Measurements from ENCODE around the gene GYG1.

Gene GYG1

DNA sequence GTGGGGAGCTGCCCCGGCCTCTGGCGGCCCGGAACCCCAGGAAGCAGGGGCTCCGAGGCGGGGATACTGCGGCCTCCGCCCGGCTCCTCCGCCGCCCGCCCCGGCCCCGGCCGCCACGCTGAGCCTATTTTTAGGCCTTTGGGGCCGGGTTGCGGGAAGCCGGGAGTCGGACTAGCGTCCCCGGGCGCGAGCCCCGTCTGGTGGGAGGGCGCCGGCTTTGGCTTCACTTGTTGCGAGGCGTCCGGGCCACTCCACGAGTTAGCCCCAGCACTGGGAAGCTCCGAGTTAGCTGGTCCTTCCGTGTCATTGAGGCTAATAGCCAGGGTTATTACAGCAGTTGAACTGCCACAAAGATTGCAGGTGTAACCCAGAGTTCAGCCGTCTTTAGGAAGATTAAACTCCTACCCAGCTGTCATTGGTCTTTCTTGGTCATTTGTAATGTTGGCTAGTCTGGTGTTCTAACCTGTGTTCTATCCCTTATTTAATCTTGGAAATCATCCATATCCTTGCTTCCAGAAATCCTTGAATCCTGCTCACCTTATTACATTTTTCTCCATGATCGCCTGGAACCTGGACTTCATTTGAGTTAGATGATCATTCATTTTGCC, 791 bp downstream of the GYG1 start:
- DNase-seq, result peak; percentile 9

DNA sequence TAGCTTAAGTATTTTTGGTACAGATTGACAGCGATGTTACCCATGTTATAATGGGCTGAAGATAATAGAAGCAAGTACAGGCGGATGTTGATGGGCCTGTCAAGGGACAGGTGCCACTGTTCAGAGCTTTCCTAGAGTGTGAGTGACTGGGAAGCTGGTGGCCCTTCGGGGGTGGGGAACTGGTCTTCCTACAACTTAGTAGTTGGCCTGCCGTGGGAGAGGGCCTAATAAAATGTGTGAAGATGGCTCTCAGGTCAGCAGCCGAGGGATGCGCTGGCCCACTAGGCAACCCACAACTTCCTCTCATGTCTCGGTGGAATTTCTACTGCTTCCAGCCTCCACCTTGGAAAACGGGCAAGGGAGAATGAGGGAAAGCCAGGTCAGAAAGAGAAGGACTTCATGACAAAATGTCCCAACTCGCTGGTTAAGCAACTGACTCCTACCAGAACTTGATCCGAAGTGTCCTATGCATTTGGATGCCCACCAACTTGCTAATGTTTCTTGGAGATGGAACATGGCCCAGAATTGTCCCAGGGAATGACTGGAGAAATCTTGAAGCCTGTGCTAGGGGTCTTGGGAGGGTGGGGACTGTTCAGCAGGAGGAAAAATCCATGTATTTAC, 1.4 kb downstream of the GYG1 start:
- DNase-seq, result no peak

DNA sequence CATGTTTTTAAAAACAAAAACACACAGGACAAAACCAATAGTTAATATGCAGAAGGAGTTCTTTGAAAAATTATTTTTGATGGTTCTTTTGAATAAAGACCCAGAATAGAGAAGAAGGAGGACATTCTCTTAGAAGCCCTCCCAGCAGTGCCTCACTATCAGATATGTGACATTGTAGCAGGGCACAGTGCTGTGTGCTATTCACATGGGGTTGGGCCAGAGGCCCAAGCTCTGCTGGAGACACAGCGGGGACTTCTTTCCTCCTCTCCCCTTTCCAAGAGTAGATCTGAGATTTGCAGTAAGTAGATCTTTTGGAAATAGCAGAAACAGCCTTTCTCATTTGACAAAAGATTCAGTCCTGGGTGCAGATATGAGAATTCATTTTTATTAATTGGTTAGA, 6.3 kb downstream of the GYG1 start:
- DNase-seq, result no peak

DNA sequence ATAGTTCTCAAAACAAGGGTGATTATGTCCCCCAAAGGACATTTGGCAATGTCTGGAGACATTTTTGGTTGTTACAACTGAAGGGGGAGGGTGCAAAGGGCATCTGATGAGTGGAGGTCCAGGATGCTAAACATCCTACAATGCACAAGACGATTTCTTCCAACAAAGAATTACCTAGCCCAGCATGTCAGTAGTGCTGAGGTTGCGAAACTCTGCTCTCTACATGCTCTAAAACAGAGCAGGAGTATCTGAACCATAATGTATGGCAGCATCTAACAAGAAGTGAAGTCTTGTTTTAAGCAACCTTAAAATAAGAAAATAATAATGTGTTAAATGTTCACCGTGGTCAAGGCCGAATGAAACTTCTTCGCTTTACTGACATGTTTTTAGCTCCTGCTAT, 7.0 kb downstream of the GYG1 start:
- DNase-seq, result no peak

DNA sequence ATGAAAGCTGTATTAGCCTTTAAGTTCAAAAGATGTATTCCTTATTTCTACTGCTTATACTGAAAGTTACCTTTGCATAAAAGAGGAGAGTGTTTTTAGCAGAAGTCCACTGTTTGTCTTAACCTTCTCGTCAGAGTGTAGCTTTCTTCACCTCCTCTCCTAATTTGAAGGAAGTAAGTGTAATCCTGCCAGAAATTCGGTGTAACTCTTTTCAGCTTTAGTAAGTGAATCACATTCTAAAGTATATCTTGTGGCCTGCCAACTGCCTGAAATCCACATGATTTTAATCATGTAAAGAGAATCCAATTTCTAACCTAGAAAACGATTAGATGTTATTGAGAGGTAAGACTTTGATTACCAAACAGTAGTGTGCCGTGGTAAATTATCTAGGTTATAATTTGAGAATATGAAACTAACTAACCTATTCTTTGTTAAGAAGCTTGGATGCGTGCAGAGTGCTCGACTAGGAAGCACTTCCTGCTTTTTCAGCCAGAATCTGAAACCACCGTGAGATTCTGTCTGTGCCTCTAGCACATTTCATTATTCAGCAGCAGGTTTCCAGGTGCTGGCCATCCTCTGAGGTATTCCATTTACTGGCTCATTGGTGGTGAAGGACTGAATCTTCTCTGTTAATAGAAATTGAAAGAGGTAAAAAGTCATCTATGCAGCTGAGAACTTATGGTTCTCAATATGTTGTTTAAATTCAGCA, 7.5 kb downstream of the GYG1 start:
- no peak for DNase-seq

DNA sequence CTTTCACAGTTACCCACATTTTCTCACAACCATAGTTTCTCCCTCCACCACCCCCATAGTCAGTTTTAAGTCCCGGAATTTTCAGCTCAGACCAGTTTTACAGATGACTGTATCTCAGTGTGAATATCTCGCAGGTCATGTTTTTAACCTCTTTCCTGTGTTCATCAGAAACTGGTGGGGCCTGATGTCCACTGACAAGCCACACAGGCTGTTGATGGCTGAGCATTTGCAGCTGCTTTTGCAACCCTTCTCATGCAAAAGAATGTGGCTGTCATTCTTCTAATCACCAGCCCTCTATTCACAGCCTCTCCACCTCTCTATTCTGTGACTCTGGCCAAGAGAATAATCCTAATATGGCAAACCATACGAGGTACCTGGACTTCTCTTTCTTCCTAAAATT, 8.5 kb downstream of the GYG1 start:
- DNase-seq, result no peak

DNA sequence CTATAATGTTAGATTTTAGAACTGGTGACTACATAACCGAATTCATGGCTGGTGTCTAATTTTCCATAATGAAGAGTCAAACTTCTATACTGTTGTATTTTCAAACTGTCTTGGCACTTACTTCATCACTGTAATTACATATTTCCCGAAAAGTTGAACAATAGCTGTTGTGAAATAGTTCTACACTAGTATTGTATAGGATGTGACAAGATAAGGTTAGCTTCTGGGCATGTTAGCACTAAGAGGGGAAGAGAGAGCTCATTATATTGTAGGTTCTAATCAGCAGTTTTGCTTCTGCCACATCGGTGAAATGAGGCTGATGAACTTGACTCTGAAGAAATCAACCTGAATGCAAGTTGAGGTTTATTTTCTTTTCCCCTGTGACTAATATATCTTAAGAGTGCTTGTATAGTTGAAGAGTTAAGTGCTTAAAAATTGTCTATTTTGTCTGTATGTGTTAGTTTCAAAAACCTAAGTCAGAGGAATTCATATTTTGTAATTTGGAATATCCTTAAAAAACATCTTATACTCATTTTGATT, 8.9 kb downstream of the GYG1 start:
- DNase-seq, result no peak

DNA sequence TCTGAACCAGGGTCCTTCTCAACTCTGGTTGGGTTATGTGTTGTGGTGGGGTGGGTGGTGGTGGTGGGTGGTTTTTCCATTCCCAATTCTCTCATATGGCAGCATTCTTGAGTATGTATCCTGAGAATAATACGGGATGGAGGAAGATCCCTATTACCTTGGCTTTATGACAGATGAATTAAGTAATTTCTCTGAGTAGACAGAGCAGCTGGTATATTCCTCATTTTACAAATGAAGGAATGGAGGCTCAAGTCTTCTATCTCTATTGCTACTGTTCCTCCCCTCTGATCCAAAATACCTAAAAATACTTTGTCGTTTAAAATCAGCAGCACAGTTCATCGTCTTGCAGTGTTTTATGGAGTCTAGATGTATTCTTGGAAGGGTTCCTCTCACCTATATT, 10.4 kb downstream of the GYG1 start:
- DNase-seq, result no peak

DNA sequence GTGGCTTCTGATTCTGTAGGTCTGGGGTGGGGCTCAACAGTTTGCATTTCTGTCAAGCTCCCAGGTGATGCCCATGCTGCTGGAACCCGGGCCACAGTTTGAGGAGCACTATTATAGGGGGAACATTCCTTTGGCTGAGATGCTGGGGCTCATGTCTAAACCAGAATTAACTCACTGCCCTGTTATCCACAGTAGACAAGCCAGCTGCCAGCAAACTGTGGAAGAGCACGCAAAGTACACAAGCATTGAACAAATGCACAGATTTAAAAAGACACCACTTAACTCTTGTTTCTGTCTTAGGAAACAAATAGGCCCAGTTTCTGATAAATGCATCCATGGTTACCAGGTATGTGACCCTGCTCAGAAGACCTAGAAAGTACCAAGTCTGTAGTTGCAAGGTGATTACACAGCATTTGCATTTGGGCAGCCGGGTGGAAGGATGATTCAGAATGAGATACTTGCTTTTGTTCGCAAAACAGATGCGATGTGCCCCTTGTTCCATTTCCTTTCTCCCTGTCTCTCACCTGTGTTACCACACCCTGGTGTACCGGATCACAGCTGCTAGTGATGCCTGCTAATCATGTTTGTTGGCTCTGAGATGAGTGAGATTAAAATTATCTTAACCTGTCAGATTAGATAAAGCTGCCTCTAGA, 12.4 kb downstream of the GYG1 start:
- DNase-seq, result peak; percentile 3

DNA sequence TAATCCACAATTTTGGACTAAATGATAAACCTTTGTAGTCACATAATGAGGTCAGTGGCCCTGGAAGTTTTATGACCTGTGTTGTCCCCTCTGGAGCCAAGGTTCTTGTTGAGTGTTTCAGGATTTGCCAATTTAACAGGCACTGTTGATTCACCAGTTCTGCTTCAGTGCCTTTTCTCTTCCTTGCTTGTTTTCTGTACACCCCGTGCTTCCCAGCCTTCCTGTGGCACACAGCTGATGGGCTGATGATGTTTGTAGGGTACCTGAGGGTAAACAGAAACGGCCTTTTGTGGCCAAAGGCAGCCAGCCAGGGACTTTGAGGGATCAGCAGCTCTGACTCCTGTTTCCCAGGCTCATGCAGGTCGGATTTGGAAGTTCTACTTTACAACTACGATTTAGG, 13.3 kb downstream of the GYG1 start:
- no peak for DNase-seq

DNA sequence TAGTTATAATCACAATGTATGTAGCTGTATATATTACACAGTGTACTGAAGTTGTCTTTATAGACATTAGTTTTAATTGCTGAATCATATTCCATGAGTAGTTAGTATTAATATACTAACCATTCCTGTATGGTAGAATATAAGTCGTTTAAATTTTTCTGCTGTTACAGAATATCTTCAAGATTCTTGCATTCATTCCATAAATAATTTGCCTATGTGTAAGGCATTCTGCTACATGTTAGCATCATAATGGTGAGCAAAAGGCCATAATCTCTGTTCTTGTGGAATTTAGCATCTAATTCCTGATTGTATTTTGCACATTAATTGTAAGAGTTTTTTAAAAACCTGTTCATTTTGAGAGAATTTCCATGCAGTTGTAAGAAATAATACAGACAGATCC, 14.1 kb downstream of the GYG1 start:
- no peak for DNase-seq

DNA sequence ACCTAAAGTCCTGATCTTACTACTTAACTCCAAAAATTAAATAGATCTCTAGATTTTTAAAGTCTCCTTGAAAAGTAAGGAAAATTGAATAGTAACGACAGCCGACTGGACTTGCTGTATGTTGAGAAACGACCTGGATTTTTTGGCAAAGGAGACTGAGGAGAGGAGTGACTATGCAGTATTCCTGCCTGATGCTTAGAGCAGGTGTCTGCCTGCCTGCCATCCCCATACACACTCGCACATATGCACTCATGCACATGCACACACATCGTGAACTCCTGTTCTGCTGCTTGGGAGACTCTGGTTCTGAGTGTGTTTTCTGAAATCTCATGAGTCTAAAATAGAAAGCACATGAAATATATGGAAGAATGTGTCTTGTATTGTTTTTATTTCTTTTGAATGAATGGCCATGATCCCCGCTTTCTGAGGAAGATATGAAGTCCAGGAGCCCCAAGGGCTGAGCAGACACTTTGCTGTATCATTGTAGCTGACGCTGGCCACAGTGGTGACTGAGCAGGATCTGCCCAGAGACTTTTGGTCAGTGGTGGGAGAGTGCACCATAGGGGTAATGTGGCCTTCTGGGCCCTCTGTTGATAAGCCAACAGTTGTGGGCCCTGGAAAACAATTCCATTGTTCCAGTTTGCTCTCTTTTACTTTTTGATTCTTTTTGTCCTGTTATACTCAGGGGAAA, 16.4 kb downstream of the GYG1 start:
- no peak for DNase-seq

DNA sequence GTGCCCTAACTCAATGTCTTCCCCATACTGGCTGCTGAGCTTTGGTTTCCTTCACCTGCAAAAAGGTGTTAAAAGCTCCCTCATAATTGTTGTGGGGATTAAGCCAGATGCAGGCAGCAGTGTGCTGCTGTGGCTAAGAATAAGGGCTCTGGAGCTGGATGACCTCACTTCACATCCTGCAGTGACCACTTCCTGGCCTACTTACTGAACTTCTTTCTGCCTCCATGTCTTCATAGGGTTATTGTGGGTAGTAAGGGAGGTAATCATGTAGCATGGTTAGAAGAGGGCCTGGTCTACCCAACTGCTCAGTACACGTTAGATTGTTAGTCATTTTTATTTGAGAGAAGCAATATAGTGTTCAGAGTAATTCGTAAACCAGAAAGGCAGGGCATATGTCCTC, 18.4 kb downstream of the GYG1 start:
- DNase-seq, result peak; percentile 47

DNA sequence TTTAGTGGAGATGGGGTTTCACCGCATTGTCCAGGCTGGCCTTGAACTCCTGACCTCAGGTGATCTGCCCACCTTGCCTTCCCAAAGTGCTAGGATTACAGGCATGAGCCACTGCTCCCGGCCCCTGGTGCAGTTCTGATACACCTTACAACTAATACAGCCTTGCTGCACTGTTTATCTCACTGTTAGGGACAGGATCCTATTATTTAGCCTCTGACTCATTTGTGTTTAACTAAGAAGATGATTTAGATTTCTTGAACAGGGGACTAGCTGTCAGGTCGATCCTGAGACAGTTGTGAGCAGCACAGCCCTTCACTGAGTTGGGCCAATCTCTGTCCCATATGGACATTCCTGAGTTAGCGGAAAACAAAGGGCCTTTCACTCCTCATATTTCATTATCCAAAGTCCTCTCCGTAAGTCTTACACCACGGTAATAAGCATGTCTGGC, 19.2 kb downstream of the GYG1 start:
- DNase-seq, result no peak

DNA sequence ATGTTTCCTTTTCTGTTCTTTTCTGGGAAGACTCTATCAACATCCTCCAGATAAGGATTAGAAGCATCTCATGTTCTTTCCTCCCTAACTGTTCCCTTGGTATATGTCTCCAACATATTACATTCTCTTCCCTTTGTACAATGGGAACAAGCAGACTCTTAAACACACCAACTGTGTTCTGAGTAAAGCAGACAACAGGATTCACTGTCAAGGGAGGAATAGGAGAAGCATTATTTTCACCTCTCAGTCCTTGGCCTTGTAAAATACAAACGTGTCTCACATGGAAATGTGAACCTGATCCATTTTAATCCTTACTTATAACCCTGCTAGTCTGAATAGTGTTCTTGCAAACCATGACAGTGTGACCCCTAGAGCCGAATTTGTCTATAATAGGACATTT, 19.6 kb downstream of the GYG1 start:
- DNase-seq, result no peak

DNA sequence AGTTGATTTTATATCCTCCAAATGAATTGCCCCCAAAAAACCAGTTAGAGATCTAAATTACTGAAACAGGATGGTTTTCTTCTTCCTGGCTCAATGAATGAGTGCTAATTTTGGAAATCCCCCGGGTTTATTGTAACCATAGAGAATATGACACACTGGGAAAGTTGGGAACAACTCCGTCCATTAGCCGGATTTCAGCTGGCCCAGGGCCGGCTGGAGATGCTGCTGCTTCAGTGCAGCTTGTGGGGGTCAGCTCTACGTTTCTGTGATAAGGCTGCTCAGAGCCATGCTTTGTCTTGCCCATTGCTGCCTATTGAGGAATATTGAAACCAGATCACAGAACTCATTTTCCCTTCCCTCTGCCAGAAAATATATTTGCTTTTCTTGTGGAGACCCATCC, 20.3 kb downstream of the GYG1 start:
- DNase-seq, result no peak

DNA sequence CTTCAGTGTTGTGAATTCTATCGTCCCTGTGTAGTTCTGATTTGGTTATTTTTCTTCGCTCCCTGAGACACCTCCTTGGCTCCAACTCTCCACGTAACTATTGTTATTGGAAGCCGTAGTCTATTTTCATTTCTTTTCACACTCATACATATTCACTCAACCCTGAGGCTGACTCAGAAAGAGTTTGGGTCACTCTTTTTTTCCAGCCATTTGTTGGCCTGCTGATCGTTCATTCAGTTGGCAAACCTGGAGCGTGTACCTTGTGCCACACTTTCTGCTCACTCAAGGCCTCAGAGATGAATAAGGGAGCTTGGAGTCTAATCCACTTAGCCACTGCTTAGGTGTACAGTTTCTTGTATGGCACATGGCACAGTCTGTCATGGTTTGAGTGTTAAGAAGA, 22.4 kb downstream of the GYG1 start:
- DNase-seq, result no peak

DNA sequence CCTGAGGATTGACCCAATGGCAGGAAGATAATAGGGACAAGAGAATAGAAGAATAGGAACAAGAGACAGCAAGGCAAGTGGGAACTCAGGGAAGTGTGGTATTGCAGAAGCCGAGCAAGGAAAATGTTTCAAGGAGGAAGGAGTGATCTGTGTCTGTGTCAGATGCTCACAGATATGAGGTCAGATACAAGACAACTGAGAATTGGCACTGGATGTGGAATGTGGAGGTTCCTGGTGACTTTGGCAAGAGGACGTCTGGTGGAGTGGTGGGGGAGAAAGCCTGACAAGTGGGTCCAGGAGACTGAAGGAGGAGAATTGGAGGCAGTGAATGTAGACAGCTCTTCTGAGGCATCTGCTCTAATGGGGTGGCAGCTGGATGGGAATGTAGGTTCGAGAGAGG, 24.1 kb downstream of the GYG1 start:
- DNase-seq, result no peak

DNA sequence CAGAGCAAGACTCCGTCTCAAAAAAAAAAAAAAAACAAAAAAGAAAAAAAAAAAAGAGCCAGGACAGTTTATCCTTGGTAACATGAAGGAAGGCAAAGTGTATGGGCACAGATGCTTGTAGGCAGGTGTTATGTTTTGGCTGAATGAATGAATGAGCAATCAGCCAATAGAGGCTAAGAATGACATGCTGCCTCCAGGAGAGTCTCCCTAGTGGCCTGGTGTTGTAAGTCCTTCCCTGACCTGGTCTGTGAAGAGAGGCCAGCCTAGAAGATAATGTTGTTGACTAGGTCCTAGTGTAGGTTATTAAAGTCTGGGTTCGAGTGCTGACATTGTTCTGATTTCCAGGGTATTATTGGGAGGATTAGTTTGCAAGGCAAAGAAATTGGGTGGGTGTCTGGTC, 24.9 kb downstream of the GYG1 start:
- no peak for DNase-seq

DNA sequence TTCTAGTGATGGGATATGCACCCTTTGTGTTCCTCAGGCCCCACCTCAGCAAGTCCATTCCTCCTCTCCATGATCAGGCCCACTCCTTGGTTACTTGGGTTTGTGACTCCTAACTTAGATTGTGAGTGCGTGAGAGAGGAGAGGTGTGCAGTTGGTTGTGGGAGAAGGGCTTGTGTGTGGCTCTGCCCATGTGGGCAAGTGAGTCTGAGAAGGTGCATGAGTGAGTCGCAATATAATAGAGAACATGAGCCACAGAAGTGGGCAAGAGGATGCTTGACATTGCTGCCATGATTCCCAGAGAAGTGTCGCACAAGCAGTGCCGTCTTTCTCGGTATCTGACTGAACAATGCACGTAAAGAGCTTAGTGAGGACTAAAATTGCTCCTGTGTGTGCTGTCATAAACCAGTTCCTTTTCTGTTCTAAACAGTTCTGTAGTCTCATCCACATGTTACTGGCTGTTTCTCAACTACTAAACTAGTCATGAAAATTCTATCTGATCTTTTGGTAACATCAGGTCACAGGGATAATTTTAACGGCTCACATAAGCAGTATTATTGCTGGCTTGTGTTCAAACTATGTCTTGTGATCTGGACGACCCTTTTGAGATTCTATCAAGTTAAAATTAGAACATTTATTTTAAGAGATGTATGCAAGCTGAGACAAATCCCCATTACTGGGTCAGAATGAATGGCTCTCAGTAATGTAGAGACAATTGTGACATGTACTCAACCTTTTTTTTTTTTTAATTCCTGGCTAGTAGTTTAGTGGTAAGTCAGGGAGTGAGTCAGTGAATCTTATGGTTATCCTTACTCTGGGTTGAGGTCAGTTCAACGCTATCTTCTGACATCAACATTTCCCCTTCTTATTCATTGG, 25.6 kb downstream of the GYG1 start:
- DNase-seq, result no peak

DNA sequence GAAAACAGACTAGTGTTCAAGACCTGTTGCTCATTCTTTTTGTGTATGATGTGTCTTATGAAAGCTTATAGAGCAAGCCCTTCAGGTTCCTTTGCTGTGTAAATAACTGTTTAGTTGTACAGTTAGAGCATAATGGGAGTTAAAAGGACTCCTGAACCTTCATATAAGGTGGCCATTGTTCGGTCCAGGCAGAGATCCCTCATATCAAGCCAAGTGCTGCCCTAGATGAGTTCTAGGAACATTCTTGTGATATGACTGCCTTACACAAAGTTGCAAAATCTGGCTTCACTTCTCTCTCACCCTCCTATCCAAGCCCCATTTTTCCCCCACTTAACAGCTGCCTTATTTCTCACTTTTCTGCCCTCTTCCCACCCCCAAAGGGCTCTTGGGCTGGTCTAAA, 26.9 kb downstream of the GYG1 start:
- no peak for DNase-seq

DNA sequence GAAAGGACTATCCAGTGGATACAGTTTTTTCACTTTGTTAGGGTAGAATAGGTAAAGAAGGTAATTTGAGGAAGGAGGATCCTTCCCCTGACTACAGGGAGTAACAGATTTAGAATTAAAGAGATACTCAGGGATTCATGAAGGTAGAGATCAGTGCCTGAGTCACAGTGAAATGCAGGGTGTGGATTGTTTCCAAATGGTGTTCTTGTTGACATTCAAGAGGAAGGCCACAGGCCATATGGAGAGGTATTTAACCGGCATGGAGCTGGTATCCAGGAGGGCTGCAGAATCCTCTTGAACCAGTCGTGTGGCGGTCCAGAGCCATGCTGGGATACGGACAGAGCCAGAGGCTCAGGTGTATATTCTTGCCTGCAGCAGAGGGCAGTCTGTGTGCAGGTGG, 28.2 kb downstream of the GYG1 start:
- DNase-seq, result no peak

All from CD4-positive, alpha-beta T cell treated with Interferon gamma for 1 hour (primary cell).